Measurements from ENCODE around the gene KLK2.

- TF ChIP-seq POLR2AphosphoS5 (IDR thresholded peaks at IDR 0.05; ENCODE audit: low read depth, low read length), result no peak
- TF ChIP-seq POLR2A (IDR thresholded peaks at IDR 0.05; ENCODE audit: low read depth, low read length), result no peak
- TF ChIP-seq SPI1 (IDR thresholded peaks at IDR 0.05; ENCODE audit: low read depth, low read length), result no peak
- no peak for TF ChIP-seq TAF1 (IDR thresholded peaks at IDR 0.05; ENCODE audit: low read depth, low read length)
- no peak for TF ChIP-seq PAX5 (IDR thresholded peaks at IDR 0.05; ENCODE audit: insufficient read depth, low read length, severe bottlenecking)
Measured at GRCh38 chr19:50909240-50910070, 36.2 kb downstream of the KLK2 start.
